NCI-H526 treated with DMSO at 0.1 percent for 48 hours (cell line): ENCODE measurements around the gene PDE10A.

ENCODE experiments used
- DNase-seq: peaks from one replicate; lab custom pipeline; 2025; lab: John Stamatoyannopoulos, UW

PDE10A gene

DNA sequence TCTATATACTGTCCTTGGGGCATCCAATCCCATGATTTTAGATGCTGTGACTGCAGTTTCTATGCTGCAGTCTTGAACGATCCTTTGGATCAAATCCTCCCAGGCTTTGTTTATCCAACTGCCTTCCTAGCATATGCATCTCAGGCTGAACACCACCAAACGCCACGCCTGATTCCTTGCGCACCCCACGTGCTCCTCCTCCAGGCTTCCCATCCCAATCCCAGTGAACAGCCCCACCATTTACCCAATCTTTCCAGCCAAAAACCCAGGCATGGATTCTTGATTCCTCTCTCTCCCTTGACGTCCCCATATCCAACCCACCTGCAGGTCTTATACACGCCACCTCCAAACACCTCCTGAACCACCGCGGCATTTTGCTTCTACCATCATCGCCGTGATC lies 7.8 kb downstream of the PDE10A start:
- DNase-seq: no peak

DNA sequence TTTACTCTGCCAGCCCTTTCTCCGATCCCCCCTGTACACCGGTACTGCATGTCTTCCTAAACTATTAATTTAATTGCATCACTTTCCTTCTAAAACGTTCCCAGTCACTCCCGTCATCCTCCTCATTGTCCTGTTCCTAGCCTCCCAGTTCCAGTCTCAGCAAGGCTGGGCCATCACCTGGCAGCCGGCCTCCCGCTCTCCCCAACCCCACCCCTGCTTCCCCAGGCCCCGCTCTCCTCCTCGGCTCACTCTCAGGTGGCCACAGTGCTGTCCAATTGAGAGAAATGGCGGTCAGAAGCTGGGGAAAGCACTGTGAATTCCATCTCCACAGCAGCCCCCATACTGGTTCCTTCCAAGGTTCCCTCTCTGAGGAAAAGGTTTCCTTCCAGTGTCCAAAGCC lies 8.9 kb downstream of the PDE10A start:
- DNase-seq: no peak

DNA sequence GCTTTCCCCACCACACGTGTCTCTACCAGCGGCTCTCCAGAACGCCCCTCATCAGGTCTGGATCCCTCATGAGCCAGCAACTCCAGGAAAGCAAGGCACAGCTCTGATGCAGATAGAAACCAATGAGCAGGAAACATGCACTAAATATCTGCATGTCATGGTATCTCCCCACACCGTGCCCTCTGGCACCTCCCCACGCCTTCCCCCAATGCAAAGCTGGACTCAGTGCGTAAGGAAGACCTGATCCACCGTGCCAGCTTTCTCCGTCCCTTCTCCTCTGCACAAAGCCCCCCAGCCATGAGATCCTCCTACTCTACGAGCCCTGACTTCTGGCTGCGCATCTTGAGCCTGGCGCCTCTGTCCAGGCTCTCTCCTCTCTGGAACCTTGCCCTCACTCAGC lies 9.4 kb downstream of the PDE10A start:
- DNase-seq: no peak

DNA sequence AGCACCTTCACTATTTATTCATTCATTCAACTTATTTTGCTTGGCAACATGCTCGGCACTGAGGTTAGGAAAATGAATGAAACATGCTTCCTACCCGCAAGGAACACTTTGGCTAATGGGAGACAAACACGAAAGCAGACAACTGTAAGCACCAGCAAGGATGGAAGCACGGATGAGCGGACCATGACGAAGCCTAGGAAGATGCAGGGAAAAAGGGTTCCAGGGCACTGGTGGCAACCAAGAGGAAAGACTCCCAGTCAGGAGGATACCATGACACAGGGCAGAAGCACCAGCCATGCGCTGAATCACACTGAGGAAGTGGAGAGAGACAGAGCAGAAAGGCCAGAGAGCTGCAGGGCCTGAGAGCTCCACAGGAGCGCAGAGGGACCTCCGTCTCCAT lies 9.8 kb downstream of the PDE10A start:
- no peak for DNase-seq

DNA sequence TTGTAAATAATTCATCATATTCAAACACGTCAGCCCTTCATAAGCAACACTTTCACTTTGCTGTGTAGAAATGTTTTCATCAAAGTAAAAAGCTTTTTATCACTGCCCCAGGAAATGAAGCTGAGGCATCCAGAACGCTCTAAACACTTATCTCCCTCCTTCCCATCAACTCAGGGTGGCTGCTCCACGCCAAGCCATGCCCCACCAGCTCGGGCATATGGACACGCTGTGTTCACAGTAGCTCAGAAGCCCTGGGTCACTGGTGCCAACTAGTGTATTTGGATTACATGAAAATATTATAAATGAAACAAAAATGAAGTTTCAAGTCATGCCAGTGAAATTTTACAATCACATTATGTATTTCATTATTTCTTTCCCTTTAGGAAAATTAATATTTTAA lies 10.3 kb downstream of the PDE10A start:
- no peak for DNase-seq

DNA sequence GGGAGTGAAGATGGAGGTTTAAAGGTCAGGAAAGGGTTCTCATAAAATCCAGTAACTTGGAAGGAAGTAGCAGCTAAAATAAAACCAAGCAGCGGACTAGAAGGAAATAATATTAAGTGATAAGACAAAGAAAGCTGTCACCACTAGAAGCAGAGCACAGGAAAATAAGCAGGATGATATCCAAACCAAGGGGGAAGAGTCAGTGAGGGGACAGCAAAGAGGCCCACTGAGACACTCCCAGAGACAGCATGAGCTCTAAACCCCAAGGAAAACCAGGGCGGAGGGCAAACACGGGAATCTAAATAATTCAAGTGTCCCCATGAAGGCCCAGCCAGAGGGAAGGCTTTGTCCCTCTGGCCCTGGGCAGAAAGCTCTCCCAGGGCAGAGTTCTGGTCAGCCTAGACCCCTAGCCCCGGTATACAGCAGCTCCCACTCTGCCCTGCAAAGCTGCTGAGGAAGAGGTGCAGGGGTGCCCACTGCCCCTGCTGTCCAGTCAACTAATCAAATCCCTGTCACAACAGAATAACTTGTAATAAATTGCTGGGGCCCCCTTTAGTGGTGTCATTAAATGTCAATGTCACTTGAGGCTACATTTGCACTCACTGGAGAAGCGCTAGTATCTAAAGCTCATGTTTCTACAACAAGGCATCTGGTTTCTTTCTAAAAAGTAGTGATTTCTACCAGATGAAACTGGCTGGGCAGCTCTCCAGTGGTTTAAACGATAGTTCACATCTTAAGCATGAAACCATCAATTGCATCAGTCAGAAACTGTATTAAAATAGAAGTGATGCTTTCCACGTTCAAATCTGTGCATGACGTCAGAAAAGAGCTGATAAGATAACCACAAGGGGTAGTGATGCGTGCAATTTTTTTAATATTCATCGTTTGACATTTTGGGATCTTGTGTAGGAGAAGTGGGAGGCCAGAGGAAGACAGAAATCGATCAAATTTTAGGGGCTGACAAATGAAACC lies 13.6 kb downstream of the PDE10A start:
- DNase-seq: no peak

DNA sequence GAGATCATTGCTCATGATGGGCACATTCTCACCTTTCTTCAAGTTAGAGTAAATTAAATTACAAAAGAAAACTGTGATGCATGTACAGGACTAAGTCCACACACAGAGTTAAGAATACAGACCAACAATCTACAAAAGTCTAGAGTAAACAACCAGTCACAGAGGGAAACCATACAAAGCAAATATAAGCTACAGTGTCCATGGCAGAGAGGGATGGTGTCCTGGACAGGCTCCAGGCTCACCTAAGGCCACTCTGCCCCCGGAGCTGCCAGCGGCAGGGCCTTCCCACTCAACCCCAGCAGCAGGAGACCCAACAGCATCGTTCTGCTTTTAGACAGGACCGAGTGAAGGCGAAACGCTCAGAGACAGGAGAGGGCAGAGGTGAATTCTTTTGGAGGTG lies 16.0 kb downstream of the PDE10A start:
- no peak for DNase-seq

DNA sequence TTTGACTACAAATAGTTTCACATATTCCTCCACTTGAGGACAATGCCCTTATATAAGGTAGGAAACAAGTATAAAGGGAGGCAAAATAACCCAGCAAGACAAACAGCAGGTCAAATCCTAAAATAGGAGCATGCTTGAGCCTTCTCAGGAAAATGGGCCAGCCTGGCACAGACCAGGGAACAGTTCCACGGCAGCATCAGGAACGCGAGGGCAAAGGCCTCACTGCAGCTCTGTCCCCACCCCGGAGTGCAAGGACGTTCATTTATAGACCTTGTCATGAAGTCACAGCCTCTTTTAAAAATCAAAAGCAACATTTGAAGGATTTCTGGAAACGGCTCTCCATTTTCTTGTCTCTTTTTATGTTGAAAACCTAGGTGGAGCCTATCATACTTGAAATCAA lies 17.1 kb downstream of the PDE10A start:
- no peak for DNase-seq

DNA sequence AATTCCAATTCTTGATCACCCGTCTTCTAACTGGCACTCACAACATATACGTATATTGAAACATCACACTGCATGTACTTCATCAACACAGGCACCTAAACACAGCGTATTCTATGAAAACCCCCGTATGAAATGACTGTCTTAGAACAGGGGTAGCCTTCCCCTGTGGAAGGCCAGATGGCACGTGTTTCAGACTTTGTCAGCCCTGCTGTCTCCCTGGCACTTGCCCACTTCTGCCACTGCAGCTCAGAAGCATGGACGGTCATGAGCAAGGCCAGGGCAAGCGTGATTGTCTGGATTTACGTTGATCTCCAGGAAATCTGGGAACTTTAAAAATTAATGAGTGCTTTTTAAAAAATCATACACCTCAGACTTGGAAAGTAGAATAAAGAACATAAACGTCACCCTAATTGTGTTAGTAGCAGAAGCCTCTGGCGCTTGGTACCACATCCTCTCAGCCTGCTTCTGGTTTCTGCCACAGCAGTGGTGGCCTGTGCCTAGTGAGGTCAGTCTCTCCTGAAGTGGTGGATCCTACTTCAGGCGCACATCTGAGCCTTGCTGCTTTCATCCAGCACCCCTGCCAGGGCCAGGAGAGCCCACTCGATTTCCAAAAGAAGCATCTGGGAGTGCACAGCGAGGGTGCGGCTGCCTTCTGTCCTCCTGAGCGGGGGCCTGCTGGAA lies 18.3 kb downstream of the PDE10A start:
- no peak for DNase-seq

DNA sequence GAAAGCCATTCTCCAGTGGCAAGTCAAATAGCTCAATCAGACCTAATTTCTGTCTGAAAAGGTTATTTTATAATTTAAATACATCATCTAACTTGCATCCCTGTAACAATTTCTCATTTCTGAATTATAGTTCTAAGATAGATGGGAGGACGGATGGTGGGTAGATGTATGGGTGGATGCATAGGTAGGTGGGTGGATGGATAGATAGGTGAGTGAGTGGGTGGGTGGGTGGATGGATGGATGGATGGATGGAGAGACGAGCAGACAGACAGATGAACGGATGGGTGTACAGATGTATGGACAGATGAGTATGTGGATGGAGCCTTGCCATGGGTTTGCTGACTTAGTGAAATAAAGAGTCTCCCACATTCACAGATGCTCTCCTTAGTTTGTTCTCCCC lies 20.0 kb downstream of the PDE10A start:
- DNase-seq: no peak

DNA sequence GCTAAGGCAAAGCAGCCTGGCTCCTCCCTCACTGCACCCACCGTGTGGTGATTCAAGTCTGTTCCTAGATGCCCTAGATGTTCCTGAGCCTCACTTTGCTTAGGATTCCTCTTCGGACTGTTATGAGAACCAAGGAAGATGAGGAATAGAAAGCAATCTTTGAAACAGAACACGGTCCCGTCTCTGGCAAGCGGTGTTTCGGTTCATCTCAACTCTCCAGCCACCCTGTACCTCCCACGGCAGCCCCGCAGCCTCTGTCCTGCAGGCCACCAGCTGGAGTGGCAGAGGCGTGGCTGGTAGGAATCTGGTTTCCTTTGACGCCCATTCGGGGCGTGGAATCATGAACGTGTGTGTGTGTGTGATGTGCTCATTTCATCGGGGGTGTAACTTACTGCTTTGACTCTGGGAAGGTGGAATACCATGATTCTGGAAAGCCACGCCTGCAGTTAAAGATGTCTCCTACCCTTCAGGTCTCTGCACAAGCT lies 21.3 kb downstream of the PDE10A start:
- DNase-seq: no peak

DNA sequence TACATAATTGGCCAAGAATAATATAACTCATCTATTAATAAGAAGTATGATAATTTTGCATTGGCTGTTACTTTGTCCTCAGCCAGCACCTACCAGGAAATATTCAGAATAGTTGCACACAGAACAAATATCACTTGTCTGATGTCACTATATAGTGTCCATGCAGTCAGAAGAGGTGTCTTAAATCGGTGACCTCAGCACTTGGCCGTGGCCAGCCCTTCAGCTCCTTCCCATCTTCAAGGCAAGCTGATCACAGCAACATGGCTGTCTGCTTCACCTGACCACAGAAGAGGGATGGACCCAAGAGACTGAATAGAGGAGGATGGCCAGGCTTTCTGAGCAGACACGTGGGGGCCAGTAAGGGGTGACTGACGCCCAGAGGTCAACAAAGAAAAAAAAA lies 22.2 kb downstream of the PDE10A start:
- DNase-seq: no peak

DNA sequence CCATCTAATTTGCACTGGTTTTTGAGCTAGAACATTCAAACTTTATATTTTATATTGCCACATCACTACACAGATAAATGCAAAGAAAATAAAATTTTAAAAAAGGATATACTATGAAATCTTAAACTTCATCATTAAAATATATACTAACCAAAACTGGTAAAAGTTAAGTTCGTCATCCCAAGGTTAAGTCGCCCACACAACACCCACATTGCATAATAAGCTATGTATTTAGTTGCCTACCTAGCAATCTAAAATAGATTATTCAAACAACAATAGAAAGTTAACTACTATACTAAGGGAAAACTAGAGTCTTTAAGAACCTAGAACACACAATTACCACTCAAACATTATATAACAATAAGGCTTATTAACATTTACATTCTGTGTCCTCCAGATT lies 24.5 kb downstream of the PDE10A start:
- DNase-seq: no peak

DNA sequence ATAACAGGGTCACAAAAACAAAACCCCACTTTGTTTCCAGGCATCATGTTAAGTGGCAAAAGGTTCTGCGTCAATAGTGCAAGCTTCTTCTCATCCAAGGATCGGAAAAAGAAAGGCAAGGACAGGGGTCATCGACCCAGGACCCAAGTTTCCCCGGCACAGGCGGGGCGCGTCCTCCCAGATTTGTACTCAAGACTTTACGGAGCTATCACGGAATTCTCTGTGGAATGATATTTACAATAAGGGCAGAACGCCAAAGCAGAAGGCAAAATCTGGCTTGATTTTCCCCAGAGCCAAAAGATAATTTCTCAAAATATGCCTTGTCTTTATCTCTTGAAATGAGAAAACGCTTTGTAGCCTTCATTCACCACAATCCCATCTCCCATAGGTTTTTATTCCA lies 25.5 kb downstream of the PDE10A start:
- no peak for DNase-seq

DNA sequence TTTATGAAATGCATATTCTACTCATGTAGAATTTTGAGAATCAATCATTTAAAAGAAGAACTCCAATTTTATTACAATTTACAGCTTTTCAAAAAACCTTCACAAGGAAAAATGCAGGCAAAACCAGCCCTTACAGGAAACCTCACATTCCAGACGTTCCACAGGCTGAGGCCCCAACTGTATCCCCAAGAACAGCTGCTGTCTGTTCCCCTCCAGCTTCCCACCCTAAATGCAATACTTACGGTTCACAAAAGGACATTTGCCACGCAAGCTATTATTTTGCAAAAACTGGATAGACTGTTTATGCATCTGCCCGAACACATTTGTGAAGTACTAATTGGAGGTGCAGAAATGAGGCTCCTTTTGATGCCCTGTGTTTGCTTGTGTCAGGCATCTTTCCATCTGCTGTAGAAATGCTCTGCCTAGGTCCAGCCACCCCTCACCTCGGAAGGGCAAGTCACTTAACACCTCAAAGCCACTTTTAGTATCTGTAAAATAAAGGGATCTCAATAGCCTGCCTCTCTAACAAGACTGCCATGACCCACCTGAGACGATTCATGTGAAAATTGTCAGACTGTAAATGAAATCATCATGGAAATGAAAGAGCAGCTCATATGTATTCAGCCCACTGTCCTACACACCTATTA lies 26.5 kb downstream of the PDE10A start:
- no peak for DNase-seq

DNA sequence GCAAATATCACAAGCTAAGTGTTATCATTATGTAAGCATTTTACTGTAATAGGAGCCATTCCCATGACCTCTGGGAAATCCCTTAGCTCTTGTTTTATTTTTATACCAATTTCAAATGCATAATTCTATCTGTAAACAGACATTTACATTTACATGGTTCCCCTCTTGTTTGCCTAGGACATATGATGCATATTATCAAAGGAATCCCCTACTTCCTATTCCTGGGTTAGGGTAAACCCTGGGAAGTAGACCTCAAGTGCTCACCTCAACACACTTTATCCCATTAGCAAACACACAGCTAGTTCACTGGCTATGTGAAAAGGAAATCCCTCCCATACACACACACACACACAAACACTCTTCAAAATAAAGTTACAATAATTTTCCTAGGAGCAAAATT lies 27.1 kb downstream of the PDE10A start:
- no peak for DNase-seq

DNA sequence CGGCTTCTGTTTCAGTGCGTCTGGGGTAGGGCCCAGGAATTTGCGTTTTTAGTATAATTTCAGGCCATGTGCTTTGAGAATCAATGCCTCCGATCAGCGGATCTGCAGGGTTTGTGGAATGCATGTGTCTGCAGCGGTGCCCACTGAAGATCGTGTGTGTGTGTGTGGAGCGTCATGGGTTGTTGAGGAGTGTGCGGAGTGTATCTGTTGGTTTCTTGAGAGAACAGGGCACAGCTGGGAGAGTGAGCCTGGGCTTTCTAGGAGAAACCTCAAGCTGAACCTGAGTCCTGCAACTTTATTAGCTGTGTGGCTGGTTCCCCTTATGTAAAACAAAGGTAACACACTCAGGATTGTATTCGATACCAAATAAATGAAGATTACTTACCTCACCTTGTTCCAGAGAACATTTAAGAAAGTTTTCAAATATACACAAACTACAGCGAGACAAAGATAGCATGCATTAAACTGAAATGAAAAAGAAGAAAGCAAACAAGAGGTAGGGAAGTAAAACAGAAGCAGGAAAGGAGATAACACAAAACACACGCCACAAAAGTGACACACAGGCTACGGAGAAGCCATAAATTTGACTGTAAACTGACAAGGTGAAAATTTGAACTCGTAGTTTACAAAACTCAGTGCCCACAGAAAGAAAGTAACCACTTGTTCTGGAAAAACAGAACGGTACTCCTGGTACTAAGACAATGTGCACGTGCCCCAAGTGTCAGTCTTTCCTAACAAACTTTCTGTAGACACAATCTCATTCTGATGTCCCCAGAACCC lies 28.8 kb downstream of the PDE10A start:
- no peak for DNase-seq

DNA sequence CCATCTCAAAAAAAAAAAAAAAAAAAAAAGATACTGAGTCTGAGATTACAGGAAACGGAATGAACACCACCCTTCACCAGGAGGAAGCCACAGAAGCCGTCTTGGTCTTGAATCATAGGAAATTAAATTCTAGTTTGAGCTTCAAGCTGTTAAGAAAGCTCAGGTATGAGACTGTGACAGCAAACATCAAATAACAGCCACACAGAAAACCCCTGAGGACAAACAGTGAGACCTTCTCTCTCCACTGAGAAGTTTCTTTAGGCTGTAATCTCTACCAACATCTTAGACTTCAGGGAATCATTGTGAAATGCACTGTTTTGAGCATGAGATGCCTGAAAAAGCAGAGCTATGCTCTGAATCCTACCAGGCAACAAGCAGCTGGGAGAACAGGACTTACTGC lies 30.8 kb downstream of the PDE10A start:
- DNase-seq: no peak

DNA sequence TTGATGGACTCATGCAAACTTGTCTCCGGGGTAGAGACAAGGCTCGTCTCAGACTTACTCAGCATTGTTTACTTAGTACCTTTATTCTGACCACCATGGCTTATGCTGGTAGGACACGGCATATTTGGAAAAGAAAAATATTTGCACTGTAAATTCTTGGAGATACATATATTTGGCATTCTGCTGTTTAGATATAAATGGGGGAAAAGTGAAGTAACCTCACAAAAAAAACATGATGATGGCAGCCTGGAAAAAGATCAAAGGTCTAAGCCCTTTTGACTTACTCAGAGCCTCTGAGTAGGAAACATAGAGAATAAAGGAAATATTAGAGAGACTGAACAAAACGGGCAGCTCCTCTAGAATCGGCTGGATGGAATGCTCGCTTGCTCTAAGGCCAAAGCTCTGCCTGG lies 32.5 kb downstream of the PDE10A start:
- DNase-seq: no peak

DNA sequence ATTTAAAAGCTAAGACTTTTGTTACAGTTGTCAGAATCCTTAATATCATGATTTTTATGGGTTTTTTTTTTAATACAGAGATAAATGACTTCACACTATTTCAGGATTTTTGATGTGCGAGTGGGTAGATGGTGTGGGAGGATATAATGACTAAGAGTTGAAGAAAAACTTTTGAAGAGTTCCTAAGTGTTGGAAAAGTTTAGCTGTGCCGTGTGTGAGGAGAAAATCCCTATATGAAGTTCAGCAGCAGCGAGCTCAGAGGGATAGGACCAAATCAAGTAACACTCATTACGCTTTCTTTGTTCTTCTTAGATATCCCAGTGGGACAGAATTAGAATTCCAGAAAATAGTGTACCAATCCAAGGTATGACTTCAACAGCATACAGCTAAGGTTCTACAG lies 34.1 kb downstream of the PDE10A start:
- DNase-seq: no peak

DNA sequence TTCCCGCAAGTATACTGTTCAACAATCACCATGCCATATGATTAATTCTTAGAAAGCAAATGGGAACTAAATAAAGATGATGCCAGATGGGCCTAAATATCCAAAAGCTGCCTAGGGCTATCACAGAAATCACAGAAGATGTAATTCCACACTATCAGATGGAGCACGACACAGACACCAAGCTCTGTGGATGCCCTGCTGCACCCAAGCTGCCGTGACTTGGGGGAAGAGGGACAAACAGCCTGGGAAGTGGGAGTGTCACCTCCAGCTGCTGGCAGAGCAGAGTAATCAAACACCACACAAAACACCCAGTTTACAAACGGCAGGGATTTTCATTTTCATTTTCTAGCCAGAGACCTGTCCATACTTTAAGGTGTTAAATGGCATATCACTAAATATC lies 35.7 kb downstream of the PDE10A start:
- no peak for DNase-seq

DNA sequence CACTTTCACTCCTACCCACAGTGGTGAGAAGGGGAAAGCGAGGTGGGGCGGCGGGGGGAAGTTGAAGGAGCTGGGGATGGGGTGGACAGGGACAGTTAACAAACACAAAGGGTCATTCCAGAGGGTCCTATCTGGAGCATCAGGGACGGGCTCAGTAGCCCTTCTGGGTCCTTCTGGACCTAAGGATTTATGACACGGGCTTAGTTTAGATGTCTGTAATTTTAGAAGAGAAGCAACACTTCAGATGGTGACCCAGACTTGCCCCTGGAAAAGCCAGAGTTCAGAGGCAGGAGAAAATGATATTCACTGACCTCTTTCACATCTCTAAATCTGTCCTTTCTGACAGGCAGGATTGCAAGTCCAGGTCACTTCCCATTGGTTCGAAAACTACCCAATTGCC lies 36.3 kb downstream of the PDE10A start:
- DNase-seq: no peak
